Mucosa of gallbladder (tissue), 1 donor: ENCODE measurements around the gene FSD1. TPM values are rescaled to one million over a fixed set of nuclear protein-coding genes. Genes with fewer than 3 reads are reported as not detected.
"Not testable (repeated sequence)": the region's sequence is repeated elsewhere in the genome, so short reads cannot be mapped to it uniquely, and the experiment has no call there.

Experiments used
- DNase-seq: peaks from one replicate; pipeline ENCODE4 v3.0.0-alpha.2; 2020; ENCODE audit warnings: low spot score
- total RNA-seq: library from RNA; stranded (reverse); gene quantifications from one replicate; pipeline ENCODE4 v1.2.1, GENCODE V29; 2021
- donor health status: DM: no; HTN: no; CAD: no.

Gene FSD1
- total RNA-seq, 1 donor from 2014 or later = 1.3 TPM

GRCh38 chr19:4284974-4285373, 19.4 kb upstream of the FSD1 start:
- no peak for DNase-seq

GRCh38 chr19:4286141-4286540, 18.3 kb upstream of the FSD1 start:
- not testable (repeated sequence) for DNase-seq

GRCh38 chr19:4288091-4288777, 16.2 kb upstream of the FSD1 start:
- DNase-seq = no peak

GRCh38 chr19:4291184-4291732, 13.1 kb upstream of the FSD1 start:
- no peak for DNase-seq

- no peak for DNase-seq
These were observed 11.9 kb upstream of the FSD1 start for GRCh38 chr19:4292515-4292914.

- DNase-seq = no peak
These were observed 10.0 kb upstream of the FSD1 start for GRCh38 chr19:4294389-4294788.

GRCh38 chr19:4295972-4296771, 8.2 kb upstream of the FSD1 start:
- DNase-seq = no peak

- DNase-seq = no peak
These were observed 6.2 kb upstream of the FSD1 start for GRCh38 chr19:4297901-4298809.

GRCh38 chr19:4298810-4299550, 5.4 kb upstream of the FSD1 start:
- no peak for DNase-seq

- DNase-seq = no peak
These were observed 3.8 kb upstream of the FSD1 start for GRCh38 chr19:4300589-4300988.

GRCh38 chr19:4301590-4302242, 2.7 kb upstream of the FSD1 start:
- no peak for DNase-seq

GRCh38 chr19:4302243-4302640, 2.2 kb upstream of the FSD1 start, which contains the start of gene TMIGD2:
TMIGD2 (minus strand) TSS chr19:4302389; CDS start chr19:4302385, 4 bp downstream.
- no peak for DNase-seq

- DNase-seq = no peak
These were observed 420 bp upstream of the FSD1 start for GRCh38 chr19:4303819-4304537.

GRCh38 chr19:4305257-4305612, 837 bp downstream of the FSD1 start:
- DNase-seq = no peak

GRCh38 chr19:4305659-4306058, 1.3 kb downstream of the FSD1 start:
- DNase-seq = no peak

GRCh38 chr19:4310247-4311121, 6.1 kb downstream of the FSD1 start:
- no peak for DNase-seq

GRCh38 chr19:4313847-4314490, 9.6 kb downstream of the FSD1 start:
- no peak for DNase-seq

GRCh38 chr19:4316956-4317355, 12.6 kb downstream of the FSD1 start:
- no peak for DNase-seq
